WI38 (cell line): Measurements from ENCODE around the gene PLEKHO2.

Experiments
- H3K4me3 ChIP-seq: 2 replicates; pipeline ENCODE4 v1.5.1; 2011; ENCODE audit warnings: low read depth, mild to moderate bottlenecking, control low read depth, low read length
- TF ChIP-seq, protein P1 (sequence below): IDR thresholded peaks from 2 replicates; pipeline ENCODE4 v1.5.1; 2012; ENCODE audit warnings: low read depth, mild to moderate bottlenecking, control low read depth, low read length

PLEKHO2 gene

GRCh38 chr15:64884679-64885078, 43.0 kb downstream of the PLEKHO2 start:
- no peak overlapping the region for H3K4me3 ChIP-seq
- TF ChIP-seq, protein P1, sequence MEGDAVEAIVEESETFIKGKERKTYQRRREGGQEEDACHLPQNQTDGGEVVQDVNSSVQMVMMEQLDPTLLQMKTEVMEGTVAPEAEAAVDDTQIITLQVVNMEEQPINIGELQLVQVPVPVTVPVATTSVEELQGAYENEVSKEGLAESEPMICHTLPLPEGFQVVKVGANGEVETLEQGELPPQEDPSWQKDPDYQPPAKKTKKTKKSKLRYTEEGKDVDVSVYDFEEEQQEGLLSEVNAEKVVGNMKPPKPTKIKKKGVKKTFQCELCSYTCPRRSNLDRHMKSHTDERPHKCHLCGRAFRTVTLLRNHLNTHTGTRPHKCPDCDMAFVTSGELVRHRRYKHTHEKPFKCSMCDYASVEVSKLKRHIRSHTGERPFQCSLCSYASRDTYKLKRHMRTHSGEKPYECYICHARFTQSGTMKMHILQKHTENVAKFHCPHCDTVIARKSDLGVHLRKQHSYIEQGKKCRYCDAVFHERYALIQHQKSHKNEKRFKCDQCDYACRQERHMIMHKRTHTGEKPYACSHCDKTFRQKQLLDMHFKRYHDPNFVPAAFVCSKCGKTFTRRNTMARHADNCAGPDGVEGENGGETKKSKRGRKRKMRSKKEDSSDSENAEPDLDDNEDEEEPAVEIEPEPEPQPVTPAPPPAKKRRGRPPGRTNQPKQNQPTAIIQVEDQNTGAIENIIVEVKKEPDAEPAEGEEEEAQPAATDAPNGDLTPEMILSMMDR: no peak

DNA sequence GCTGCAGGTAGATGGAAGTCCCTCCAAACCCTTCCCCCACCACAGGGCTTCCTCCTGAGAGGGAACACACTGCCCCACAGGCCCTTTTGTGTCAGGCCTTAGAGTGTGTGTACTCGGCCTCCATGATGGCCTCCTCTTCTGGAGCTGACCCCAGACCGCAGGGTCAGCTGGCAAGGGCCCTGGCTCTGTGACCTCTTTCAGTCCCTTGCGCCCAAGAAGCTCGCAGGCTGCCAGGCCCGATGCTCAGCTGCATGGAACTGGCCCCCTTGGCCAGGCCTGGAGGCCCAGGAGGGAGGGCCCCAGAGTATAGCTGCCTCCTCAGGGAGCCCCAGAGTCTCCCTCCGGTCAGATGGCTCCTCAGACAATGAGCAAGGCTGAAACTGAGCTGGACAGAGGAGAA, 46.6 kb downstream of the PLEKHO2 start:
- no peak overlapping the region for H3K4me3 ChIP-seq
- TF ChIP-seq, protein P1: no peak

GRCh38 chr15:64891561-64891960, 49.8 kb downstream of the PLEKHO2 start:
- TF ChIP-seq, protein P1: no peak
- H3K4me3 ChIP-seq: no peak overlapping the region

DNA sequence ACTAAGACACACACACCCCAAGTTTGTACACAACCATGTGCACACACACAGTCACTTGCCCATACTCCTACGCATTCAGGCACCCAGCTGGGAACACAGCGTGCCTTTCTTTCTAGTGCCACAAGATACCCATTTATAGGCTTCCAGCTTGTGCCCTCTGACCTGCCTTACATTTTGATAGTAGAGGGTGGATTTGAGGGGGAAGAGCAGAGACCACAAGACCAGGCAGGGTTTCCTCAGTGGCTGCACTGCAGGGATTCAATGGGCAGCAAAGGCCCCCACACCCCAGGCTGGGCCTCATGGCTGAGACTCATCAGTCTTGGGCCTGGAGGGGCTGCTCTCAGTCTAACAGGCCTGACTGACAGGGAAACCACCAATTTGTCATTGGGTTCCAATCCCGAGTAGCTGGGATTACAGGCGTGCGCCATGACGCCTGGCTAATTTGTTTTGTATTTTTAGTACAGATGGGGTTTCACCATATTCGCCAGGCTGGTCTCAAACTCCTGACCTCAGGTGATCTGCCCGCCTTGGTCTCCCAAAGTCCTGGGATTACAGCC, 51.2 kb downstream of the PLEKHO2 start:
- TF ChIP-seq, protein P1: no peak
- H3K4me3 ChIP-seq: no peak overlapping the region

GRCh38 chr15:64893481-64894394, 52.0 kb downstream of the PLEKHO2 start:
- TF ChIP-seq, protein P1: no peak
- H3K4me3 ChIP-seq: no peak overlapping the region

- no peak overlapping the region for H3K4me3 ChIP-seq
- TF ChIP-seq, protein P1: no peak
These were observed 52.8 kb downstream of the PLEKHO2 start for GRCh38 chr15:64894395-64895056.
